ENCODE data around the gene C3. TPM values are rescaled to one million over a fixed set of nuclear protein-coding genes. Genes with fewer than 3 reads are reported as not detected.

C3 gene
- polyA plus RNA-seq, 1 donor (not counting 4 experiments of a cell fraction or from before 2014, with no cell fraction given): 10.7 TPM

DNA sequence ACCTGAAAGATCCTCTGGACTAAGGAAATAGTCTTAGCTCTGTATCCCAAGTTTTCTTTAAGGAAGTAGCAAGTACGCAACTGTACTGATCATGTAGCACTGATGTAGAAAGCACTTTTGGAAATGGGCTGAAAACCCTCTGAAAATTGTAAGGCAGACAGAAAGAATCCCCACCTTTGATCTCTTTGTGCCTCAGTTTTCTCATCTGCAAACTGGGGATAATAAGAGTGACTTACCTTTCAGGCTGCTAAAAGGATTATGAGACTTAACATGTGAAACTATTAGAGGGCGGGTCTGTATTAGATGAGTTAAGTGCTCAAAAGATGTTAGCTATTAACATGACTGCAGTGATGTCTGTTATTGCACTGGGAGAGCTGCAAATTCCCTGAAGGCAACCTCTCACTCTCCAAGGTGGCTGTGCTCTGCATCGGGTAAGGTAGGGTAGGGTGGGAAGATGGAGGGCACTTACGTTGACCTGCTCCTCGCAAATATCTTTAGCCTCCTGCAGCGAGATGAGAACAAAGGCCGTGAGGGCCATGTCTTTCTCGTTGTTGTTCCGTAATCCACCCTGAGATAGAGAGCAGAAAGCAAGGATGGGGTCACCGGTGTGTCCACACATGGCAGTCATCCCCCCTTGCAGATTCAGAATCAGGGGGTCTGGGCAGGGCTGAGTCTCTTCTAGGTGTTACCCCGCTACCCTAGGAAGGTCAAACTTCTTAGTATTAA, 30.1 kb downstream of the C3 start:
- H3K9me3 ChIP-seq (ENCODE audit: control insufficient read depth, low read depth, low read length): no peaks in the 10 kb centered on the region
- H3K4me2 ChIP-seq (ENCODE audit: control insufficient read depth, extremely low read depth, insufficient read depth, low read depth, low read length): no peak overlapping the region
- dilution Hi-C loops (cut with MboI; ENCODE audit: extremely low pct_ligation_motif_present, low sequenced_read_pairs): no loop called here
- DNase-seq (ENCODE audit: low read depth, low spot score) (no peak), FAIRE-seq (no peak)
- H3K27me3 ChIP-seq (ENCODE audit: control insufficient read depth, extremely low read depth, insufficient read depth, low read length): no peaks in the 10 kb centered on the region
- no peak overlapping the region for H2AFZ ChIP-seq (ENCODE audit: control insufficient read depth, low read length)
- no peaks in the 10 kb centered on the region for H3K36me3 ChIP-seq (ENCODE audit: control insufficient read depth in 2 of 2, extremely low read depth in 1 of 2, insufficient read depth in 2 of 2, low read length in 2 of 2)
- TF ChIP-seq CTCF (optimal IDR thresholded peaks at IDR 0.05 in 1 of 3, IDR thresholded peaks at IDR 0.05 in 1 of 3, conservative IDR thresholded peaks at IDR 0.05 in 1 of 3; ENCODE audit: extremely low read depth in 1 of 3, insufficient read depth in 2 of 3, low read length in 3 of 3): no peak
- no peak for TF ChIP-seq EZH2 (IDR thresholded peaks at IDR 0.05; ENCODE audit: low read length)
- H3K9ac ChIP-seq (ENCODE audit: control insufficient read depth, extremely low read depth, insufficient read depth, low read length): no peak overlapping the region
- no peak overlapping the region for H3K27ac ChIP-seq (ENCODE audit: control insufficient read depth, insufficient read depth, low read length)
- no peak overlapping the region for H3K4me3 ChIP-seq (ENCODE audit: control insufficient read depth in 2 of 3, extremely low read depth in 1 of 3, insufficient read depth in 2 of 3, low read depth in 1 of 3, low read length in 3 of 3)
- H3K79me2 ChIP-seq (ENCODE audit: control insufficient read depth, insufficient read depth, low read length): no peaks in the 10 kb centered on the region
- no peaks in the 10 kb centered on the region for H3K4me1 ChIP-seq (ENCODE audit: control insufficient read depth, extremely low read depth, insufficient read depth, low read length)
- H3K9me1 ChIP-seq (ENCODE audit: control insufficient read depth, extremely low read depth, insufficient read depth, low read length): no peaks in the 10 kb centered on the region
- H4K20me1 ChIP-seq (ENCODE audit: control insufficient read depth, extremely low read depth, insufficient read depth, low read length): no peaks in the 10 kb centered on the region

DNA sequence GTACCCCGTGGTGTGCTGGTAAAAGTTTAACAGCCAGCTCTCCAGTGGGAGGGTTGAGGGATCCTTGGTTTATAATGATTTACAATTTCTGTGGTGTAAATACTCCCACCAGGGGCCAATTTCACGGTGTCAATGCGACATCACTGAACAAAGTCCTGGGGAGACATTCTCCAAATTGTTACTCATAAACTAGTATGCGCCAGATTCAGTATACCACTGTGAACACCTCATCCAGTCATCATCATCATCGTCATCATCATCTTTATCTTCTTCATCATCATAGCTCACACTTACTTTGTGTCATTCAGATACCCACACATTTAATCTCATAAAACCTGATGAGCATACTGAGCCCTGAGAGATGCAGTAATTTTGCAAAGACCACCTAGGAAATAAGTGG, 33.3 kb downstream of the C3 start:
- no peaks in the 10 kb centered on the region for H3K36me3 ChIP-seq (ENCODE audit: control insufficient read depth in 2 of 2, extremely low read depth in 1 of 2, insufficient read depth in 2 of 2, low read length in 2 of 2)
- no peaks in the 10 kb centered on the region for H3K79me2 ChIP-seq (ENCODE audit: control insufficient read depth, insufficient read depth, low read length)
- no peak for TF ChIP-seq EZH2 (IDR thresholded peaks at IDR 0.05; ENCODE audit: low read length)
- no peak for TF ChIP-seq CTCF (optimal IDR thresholded peaks at IDR 0.05 in 1 of 3, IDR thresholded peaks at IDR 0.05 in 1 of 3, conservative IDR thresholded peaks at IDR 0.05 in 1 of 3; ENCODE audit: extremely low read depth in 1 of 3, insufficient read depth in 2 of 3, low read length in 3 of 3)
- no peaks in the 10 kb centered on the region for H3K9me1 ChIP-seq (ENCODE audit: control insufficient read depth, extremely low read depth, insufficient read depth, low read length)
- dilution Hi-C loops (cut with MboI; ENCODE audit: extremely low pct_ligation_motif_present, low sequenced_read_pairs): no loop called here
- H3K4me2 ChIP-seq (ENCODE audit: control insufficient read depth, extremely low read depth, insufficient read depth, low read depth, low read length): no peak overlapping the region
- no peak for FAIRE-seq
- H3K9me3 ChIP-seq (ENCODE audit: control insufficient read depth, low read depth, low read length): no peaks in the 10 kb centered on the region
- H4K20me1 ChIP-seq (ENCODE audit: control insufficient read depth, extremely low read depth, insufficient read depth, low read length): no peaks in the 10 kb centered on the region
- no peak overlapping the region for H3K27ac ChIP-seq (ENCODE audit: control insufficient read depth, insufficient read depth, low read length)
- H3K27me3 ChIP-seq (ENCODE audit: control insufficient read depth, extremely low read depth, insufficient read depth, low read length): no peaks in the 10 kb centered on the region
- no peak overlapping the region for H3K9ac ChIP-seq (ENCODE audit: control insufficient read depth, extremely low read depth, insufficient read depth, low read length)
- no peaks in the 10 kb centered on the region for H3K4me1 ChIP-seq (ENCODE audit: control insufficient read depth, extremely low read depth, insufficient read depth, low read length)
- DNase-seq (ENCODE audit: low read depth, low spot score): no peak
- H3K4me3 ChIP-seq (ENCODE audit: control insufficient read depth in 2 of 3, extremely low read depth in 1 of 3, insufficient read depth in 2 of 3, low read depth in 1 of 3, low read length in 3 of 3): no peak overlapping the region
- no peak overlapping the region for H2AFZ ChIP-seq (ENCODE audit: control insufficient read depth, low read length)

Data from keratinocyte (primary cell).